GM10266 (cell line): ENCODE measurements around the gene CHN2.

Experiments
- DNase-seq: peaks from one replicate; pipeline ENCODE4 v3.0.0; 2012; ENCODE audit errors: extremely low spot score
- TF ChIP-seq, protein P1 (sequence below): IDR thresholded peaks from 2 replicates; pipeline ENCODE4 v1.5.1; 2012; ENCODE audit warnings: mild to moderate bottlenecking, low read depth; ENCODE audit not compliant: control insufficient read depth, insufficient read depth; ENCODE audit errors: missing control alignments

Gene CHN2

DNA sequence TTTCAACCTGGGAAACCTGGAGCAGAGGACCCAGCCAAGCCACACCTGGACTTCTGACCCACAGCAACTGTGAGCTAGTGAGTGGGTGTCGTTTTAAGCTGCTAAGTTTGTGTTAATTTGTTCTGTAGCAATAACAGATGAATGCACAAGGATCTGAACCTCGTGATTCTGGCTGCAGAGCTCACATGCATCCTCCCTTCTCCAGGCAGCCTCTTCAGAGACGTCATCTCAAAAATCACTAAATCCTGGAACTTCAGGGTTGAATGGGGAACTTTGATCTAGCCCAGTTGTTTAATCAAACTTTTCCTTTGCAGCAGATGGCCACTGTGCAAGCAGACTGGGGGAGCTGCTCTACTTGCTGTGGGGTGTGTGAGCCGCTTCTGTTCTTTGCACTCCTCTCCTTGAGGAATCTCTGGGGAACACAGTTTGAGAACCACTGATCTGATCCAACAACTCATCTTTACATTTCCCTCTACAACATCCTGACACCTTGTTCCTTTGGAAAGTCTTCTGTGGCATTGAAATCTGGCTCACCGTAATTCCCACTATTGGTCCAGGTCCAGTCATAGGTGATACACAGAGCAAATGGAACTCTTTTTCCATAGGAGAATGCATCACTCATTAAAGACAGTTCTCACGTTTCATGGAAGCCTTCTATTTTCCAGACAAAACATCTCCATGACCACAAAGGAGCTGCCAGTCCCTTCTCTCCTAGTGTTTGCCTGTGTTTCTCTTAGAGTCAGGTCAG is 90.3 kb downstream of the CHN2 start:
- TF ChIP-seq, protein P1, sequence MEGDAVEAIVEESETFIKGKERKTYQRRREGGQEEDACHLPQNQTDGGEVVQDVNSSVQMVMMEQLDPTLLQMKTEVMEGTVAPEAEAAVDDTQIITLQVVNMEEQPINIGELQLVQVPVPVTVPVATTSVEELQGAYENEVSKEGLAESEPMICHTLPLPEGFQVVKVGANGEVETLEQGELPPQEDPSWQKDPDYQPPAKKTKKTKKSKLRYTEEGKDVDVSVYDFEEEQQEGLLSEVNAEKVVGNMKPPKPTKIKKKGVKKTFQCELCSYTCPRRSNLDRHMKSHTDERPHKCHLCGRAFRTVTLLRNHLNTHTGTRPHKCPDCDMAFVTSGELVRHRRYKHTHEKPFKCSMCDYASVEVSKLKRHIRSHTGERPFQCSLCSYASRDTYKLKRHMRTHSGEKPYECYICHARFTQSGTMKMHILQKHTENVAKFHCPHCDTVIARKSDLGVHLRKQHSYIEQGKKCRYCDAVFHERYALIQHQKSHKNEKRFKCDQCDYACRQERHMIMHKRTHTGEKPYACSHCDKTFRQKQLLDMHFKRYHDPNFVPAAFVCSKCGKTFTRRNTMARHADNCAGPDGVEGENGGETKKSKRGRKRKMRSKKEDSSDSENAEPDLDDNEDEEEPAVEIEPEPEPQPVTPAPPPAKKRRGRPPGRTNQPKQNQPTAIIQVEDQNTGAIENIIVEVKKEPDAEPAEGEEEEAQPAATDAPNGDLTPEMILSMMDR, result no peak
- no peak for DNase-seq

DNA sequence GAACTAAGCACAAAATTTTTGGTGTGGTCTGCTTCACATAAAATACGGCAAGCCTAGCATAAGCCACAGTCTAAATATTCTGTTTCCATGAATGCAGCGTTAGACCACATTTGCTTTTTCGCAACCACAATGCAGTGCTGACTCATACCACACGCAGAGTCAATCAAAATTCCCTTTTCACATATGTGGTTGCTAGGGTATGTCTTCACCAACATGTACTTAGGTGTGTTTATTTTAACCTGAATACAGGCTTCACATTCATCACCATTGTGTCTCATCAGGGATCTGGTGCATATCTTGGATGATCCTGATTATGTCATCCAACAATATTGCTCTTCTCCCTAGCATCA is 90.8 kb downstream of the CHN2 start:
- no peak for DNase-seq
- TF ChIP-seq, protein P1, result no peak

DNA sequence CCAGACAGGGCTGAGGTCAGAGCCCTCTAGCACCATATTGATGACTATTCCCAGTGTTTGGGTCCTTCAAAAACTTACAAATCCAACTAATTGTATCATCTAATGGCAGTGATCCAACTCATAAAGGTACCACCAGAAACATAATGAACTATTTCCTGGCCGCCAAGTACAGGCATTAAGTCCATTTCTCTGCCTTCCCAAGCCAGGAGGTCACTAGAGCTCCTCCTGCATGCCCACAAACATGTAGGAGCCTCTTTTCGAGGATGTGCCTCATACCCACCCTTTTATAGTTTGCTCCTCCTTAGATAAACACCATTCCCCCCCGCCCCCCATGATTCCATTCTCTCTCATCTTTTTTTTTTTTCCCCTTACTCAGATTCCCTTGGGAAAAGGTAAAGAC is 91.3 kb downstream of the CHN2 start:
- DNase-seq, result no peak

GRCh38 chr7:29287366-29287765 is 92.8 kb downstream of the CHN2 start:
- TF ChIP-seq, protein P1, result no peak
- DNase-seq, result no peak

More for the DNA sequence above, 91.3 kb downstream of the CHN2 start:
- TF ChIP-seq, protein P1, result no peak

DNA sequence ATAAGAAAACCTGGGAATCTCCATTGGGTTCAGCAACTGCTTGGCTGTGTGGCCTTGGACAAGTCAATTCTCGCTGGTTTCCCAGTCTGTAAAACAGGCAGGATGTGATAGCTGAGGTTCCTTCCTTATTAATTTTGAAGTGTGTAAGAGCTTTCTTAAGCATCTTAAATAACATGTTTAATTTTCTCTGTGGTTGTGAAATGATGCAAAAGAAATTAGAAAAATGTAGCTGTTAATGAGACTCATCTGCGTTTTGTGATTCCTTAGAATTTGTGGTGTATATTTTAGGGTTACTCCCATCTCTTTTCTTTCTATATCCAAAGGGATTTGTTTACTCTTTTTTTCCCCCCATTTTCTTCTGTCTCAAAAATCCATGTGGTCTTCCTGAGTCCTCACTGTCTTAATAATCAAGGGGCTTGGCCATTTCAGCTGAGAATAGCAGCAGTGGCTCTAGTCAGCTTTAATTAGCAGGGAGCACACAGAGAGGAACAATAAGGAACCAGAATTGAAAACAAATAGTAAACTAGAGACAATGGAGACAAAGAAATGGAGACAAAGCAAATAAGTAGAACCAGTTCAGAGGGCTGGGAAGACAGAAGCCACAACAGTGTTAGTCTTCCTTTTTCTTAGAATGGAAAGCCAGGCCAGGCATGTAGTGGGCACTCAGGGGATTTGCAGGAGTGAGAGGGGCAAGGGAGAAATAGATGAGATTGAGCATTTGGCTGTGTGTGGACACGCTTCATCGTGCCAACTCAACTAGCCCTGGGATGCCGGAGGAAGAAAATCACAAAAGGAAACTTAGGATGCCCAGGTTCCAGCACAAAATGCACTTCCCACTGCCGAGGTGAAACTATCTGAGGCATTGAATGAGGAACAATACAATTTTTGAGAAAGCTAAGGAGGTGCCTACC is 93.9 kb downstream of the CHN2 start:
- TF ChIP-seq, protein P1, result no peak
- no peak for DNase-seq

GRCh38 chr7:29289156-29290021 is 94.8 kb downstream of the CHN2 start:
- TF ChIP-seq, protein P1, result no peak
- DNase-seq, result no peak
